HEK293 (cell line): ENCODE data around the gene TMEM250.

Source experiments
- FEZF1 ChIP-seq: fragments of 450-650 bp; formaldehyde crosslinking; IDR thresholded peaks from 2 replicates; pipeline ENCODE4 v1.5.1; 2016; ENCODE audit warnings: missing biosample characterization, missing genetic modification characterization
- HOXA7 ChIP-seq: sonication (generic); formaldehyde crosslinking; IDR thresholded peaks from 2 replicates; pipeline ENCODE4 v1.8.1; 2022; ENCODE audit warnings: missing genetic modification reagents, borderline replicate concordance
- INSM2 ChIP-seq: fragments of 450-650 bp; formaldehyde crosslinking; IDR thresholded peaks from 2 replicates; pipeline ENCODE4 v1.5.1; 2016; ENCODE audit warnings: missing biosample characterization, missing genetic modification characterization
- MYNN ChIP-seq: fragments of 450-650 bp; formaldehyde crosslinking; IDR thresholded peaks from 2 replicates; pipeline ENCODE4 v1.5.1; 2016; ENCODE audit warnings: missing biosample characterization, missing genetic modification characterization, borderline replicate concordance
- SCRT1 ChIP-seq: fragments of 450-650 bp; formaldehyde crosslinking; IDR thresholded peaks from 2 replicates; pipeline ENCODE4 v1.5.1; 2016; ENCODE audit warnings: missing biosample characterization, missing genetic modification characterization, borderline replicate concordance
- WT1 ChIP-seq: fragments of 450-650 bp; formaldehyde crosslinking; IDR thresholded peaks from 2 replicates; pipeline ENCODE4 v1.5.1; 2016; ENCODE audit warnings: missing biosample characterization, missing genetic modification characterization
- ZFP37 ChIP-seq: fragments of 450-650 bp; formaldehyde crosslinking; IDR thresholded peaks from 2 replicates; pipeline ENCODE4 v1.5.1; 2016; ENCODE audit warnings: missing biosample characterization, missing genetic modification characterization
- ZNF10 ChIP-seq: fragments of 450-650 bp; formaldehyde crosslinking; IDR thresholded peaks from 2 replicates; pipeline ENCODE4 v1.5.1; 2017; ENCODE audit warnings: missing biosample characterization, missing genetic modification characterization
- ZNF112 ChIP-seq: fragments of 450-650 bp; formaldehyde crosslinking; IDR thresholded peaks from 2 replicates; pipeline ENCODE4 v1.5.0; 2017; ENCODE audit warnings: missing biosample characterization, missing genetic modification characterization
- ZNF140 ChIP-seq: fragments of 450-650 bp; formaldehyde crosslinking; IDR thresholded peaks from 2 replicates; pipeline ENCODE4 v1.5.1; 2016; ENCODE audit warnings: missing biosample characterization, missing genetic modification characterization
- ZNF202 ChIP-seq: fragments of 450-650 bp; formaldehyde crosslinking; IDR thresholded peaks from 2 replicates; pipeline ENCODE4 v1.5.1; 2016; ENCODE audit warnings: missing biosample characterization, missing genetic modification characterization, borderline replicate concordance
- ZNF214 ChIP-seq: fragments of 450-650 bp; formaldehyde crosslinking; IDR thresholded peaks from 2 replicates; pipeline ENCODE4 v1.5.1; 2017; ENCODE audit warnings: missing biosample characterization, mild to moderate bottlenecking, missing genetic modification characterization, borderline replicate concordance
- ZNF221 ChIP-seq: fragments of 450-650 bp; formaldehyde crosslinking; IDR thresholded peaks from 2 replicates; pipeline ENCODE4 v1.5.1; 2017; ENCODE audit warnings: missing biosample characterization, missing genetic modification characterization, borderline replicate concordance
- ZNF239 ChIP-seq: fragments of 450-650 bp; formaldehyde crosslinking; IDR thresholded peaks from 2 replicates; pipeline ENCODE4 v1.5.1; 2016; ENCODE audit warnings: missing biosample characterization, missing genetic modification characterization
- ZNF248 ChIP-seq: fragments of 450-650 bp; formaldehyde crosslinking; IDR thresholded peaks from 2 replicates; pipeline ENCODE4 v1.5.1; 2017; ENCODE audit warnings: missing biosample characterization, missing genetic modification characterization
- ZNF266 ChIP-seq: fragments of 450-650 bp; formaldehyde crosslinking; IDR thresholded peaks from 2 replicates; pipeline ENCODE4 v1.5.1; 2016; ENCODE audit warnings: missing biosample characterization, missing genetic modification characterization, low read depth
- ZNF335 ChIP-seq: fragments of 450-650 bp; formaldehyde crosslinking; conservative IDR thresholded peaks from 2 replicates; pipeline ENCODE4 v1.5.1; 2016; ENCODE audit warnings: missing biosample characterization, missing genetic modification characterization
- ZNF426 ChIP-seq: fragments of 450-650 bp; formaldehyde crosslinking; IDR thresholded peaks from 2 replicates; pipeline ENCODE4 v1.5.1; 2017; ENCODE audit warnings: missing biosample characterization, missing genetic modification characterization, mild to moderate bottlenecking, inconsistent platforms, moderate library complexity
- ZNF518A ChIP-seq: fragments of 450-650 bp; formaldehyde crosslinking; conservative IDR thresholded peaks from 2 replicates; pipeline ENCODE4 v1.5.1; 2016; ENCODE audit warnings: low read depth, missing biosample characterization, missing genetic modification characterization
- ZNF621 ChIP-seq: fragments of 450-650 bp; formaldehyde crosslinking; IDR thresholded peaks from 2 replicates; pipeline ENCODE4 v1.5.1; 2017; ENCODE audit warnings: missing biosample characterization, missing genetic modification characterization
- ZNF837 ChIP-seq: fragments of 450-650 bp; formaldehyde crosslinking; IDR thresholded peaks from 2 replicates; pipeline ENCODE4 v1.5.1; 2016; ENCODE audit warnings: missing biosample characterization, missing genetic modification characterization
- ZSCAN16 ChIP-seq: fragments of 450-650 bp; formaldehyde crosslinking; IDR thresholded peaks from 2 replicates; pipeline ENCODE4 v1.5.1; 2016; ENCODE audit warnings: missing biosample characterization, missing genetic modification characterization
- ZSCAN30 ChIP-seq: fragments of 450-650 bp; IDR thresholded peaks from 2 replicates; pipeline ENCODE4 v1.5.1; 2018; ENCODE audit warnings: missing biosample characterization, mild to moderate bottlenecking, missing genetic modification characterization, moderate library complexity
- ZXDB ChIP-seq: fragments of 450-650 bp; formaldehyde crosslinking; IDR thresholded peaks from 2 replicates; pipeline ENCODE4 v1.5.1; 2016; ENCODE audit warnings: missing biosample characterization, missing genetic modification characterization
- TF ChIP-seq, protein P1 (sequence below): fragments of 450-650 bp; formaldehyde crosslinking; IDR thresholded peaks from 2 replicates; pipeline ENCODE4 v1.5.0; 2017; ENCODE audit warnings: missing biosample characterization, missing genetic modification characterization, borderline replicate concordance
- TF ChIP-seq, protein P2 (sequence below): fragments of 450-650 bp; formaldehyde crosslinking; IDR thresholded peaks from 2 replicates; pipeline ENCODE4 v1.5.1; 2016; ENCODE audit warnings: missing biosample characterization, missing genetic modification characterization
- TF ChIP-seq, protein P3 (sequence below): fragments of 450-650 bp; formaldehyde crosslinking; IDR thresholded peaks from 2 replicates; pipeline ENCODE4 v1.5.1; 2017; ENCODE audit warnings: missing biosample characterization, missing genetic modification characterization

The TMEM250 gene

GRCh38 chr9:136109351-136110081, 9.2 kb downstream of the TMEM250 start (continued):
- TF ChIP-seq, protein P1, sequence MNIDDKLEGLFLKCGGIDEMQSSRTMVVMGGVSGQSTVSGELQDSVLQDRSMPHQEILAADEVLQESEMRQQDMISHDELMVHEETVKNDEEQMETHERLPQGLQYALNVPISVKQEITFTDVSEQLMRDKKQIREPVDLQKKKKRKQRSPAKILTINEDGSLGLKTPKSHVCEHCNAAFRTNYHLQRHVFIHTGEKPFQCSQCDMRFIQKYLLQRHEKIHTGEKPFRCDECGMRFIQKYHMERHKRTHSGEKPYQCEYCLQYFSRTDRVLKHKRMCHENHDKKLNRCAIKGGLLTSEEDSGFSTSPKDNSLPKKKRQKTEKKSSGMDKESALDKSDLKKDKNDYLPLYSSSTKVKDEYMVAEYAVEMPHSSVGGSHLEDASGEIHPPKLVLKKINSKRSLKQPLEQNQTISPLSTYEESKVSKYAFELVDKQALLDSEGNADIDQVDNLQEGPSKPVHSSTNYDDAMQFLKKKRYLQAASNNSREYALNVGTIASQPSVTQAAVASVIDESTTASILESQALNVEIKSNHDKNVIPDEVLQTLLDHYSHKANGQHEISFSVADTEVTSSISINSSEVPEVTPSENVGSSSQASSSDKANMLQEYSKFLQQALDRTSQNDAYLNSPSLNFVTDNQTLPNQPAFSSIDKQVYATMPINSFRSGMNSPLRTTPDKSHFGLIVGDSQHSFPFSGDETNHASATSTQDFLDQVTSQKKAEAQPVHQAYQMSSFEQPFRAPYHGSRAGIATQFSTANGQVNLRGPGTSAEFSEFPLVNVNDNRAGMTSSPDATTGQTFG (tag by site-specific recombination), result no peak; the same call in 1 of the 2 replicates
- TF ChIP-seq WT1, result peak; percentile 52; the same call in 1 of the 2 replicates
- TF ChIP-seq ZFP37 (tag by site-specific recombination), result 0 out of 2 replicates have a peak, but pooled peaks have one; percentile 27
- no peak for TF ChIP-seq HOXA7 (CRISPR knock-in tag)
- peak; percentile 92 for TF ChIP-seq INSM2 (tag by site-specific recombination)
- TF ChIP-seq ZSCAN16 (tag by site-specific recombination), result no peak
- no peak for TF ChIP-seq ZNF518A (tag by site-specific recombination)
- no peak for TF ChIP-seq ZNF202 (tag by site-specific recombination)
- peak; percentile 57; the same call in 1 of the 2 replicates for TF ChIP-seq ZNF10
- no peak for TF ChIP-seq ZNF239 (tag by site-specific recombination)
- no peak for TF ChIP-seq ZNF112 (tag by site-specific recombination)
- TF ChIP-seq ZNF140, result no peak
- peak; percentile 61; the same call in 1 of the 2 replicates for TF ChIP-seq FEZF1
- no peak for TF ChIP-seq ZNF837 (tag by site-specific recombination)
- peak; percentile 100 for TF ChIP-seq ZSCAN30 (tag by site-specific recombination)
- TF ChIP-seq ZNF248, result no peak
- TF ChIP-seq ZXDB (tag by site-specific recombination), result peak; percentile 91
- no peak for TF ChIP-seq ZNF426 (tag by site-specific recombination)
- TF ChIP-seq ZNF621 (tag by site-specific recombination), result no peak
- TF ChIP-seq, protein P2, sequence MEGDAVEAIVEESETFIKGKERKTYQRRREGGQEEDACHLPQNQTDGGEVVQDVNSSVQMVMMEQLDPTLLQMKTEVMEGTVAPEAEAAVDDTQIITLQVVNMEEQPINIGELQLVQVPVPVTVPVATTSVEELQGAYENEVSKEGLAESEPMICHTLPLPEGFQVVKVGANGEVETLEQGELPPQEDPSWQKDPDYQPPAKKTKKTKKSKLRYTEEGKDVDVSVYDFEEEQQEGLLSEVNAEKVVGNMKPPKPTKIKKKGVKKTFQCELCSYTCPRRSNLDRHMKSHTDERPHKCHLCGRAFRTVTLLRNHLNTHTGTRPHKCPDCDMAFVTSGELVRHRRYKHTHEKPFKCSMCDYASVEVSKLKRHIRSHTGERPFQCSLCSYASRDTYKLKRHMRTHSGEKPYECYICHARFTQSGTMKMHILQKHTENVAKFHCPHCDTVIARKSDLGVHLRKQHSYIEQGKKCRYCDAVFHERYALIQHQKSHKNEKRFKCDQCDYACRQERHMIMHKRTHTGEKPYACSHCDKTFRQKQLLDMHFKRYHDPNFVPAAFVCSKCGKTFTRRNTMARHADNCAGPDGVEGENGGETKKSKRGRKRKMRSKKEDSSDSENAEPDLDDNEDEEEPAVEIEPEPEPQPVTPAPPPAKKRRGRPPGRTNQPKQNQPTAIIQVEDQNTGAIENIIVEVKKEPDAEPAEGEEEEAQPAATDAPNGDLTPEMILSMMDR, result peak; percentile 63; the same call in 1 of the 2 replicates
- no peak for TF ChIP-seq ZNF214 (tag by site-specific recombination)
- no peak for TF ChIP-seq MYNN (tag by site-specific recombination)
- no peak for TF ChIP-seq SCRT1 (tag by site-specific recombination)
- TF ChIP-seq, protein P3, sequence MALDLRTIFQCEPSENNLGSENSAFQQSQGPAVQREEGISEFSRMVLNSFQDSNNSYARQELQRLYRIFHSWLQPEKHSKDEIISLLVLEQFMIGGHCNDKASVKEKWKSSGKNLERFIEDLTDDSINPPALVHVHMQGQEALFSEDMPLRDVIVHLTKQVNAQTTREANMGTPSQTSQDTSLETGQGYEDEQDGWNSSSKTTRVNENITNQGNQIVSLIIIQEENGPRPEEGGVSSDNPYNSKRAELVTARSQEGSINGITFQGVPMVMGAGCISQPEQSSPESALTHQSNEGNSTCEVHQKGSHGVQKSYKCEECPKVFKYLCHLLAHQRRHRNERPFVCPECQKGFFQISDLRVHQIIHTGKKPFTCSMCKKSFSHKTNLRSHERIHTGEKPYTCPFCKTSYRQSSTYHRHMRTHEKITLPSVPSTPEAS (tag by site-specific recombination), result no peak
- no peak for TF ChIP-seq ZNF266 (tag by site-specific recombination)
- TF ChIP-seq ZNF221 (tag by site-specific recombination), result peak; percentile 82; the same call in 1 of the 2 replicates
- TF ChIP-seq ZNF335, result peak; percentile 58
